Mesothelial cell of epicardium (in vitro differentiated cells): ENCODE measurements around the gene HSBP1L1. TPM values are rescaled to one million over a fixed set of nuclear protein-coding genes. Genes with fewer than 3 reads are reported as not detected.

ENCODE experiments used
- DNase-seq, 2 experiments: peaks; one replicate each; pipeline ENCODE4 v3.0.0; 2021; ENCODE audit warnings: low spot score in 2 of 2; ENCODE audit not compliant: unreplicated experiment in 2 of 2
- H3K27ac Mint-ChIP-seq: 2 replicates; pipeline ENCODE4 v1.8.0; 2021; ENCODE audit warnings: mixed read lengths
- H3K27me3 Mint-ChIP-seq: 2 replicates; pipeline ENCODE4 v1.8.0; 2021; ENCODE audit warnings: low read depth, mixed read lengths
- H3K36me3 Mint-ChIP-seq: 2 replicates; pipeline ENCODE4 v1.8.0; 2021; ENCODE audit warnings: mixed read lengths
- H3K4me1 Mint-ChIP-seq: 2 replicates; pipeline ENCODE4 v1.8.0; 2021; ENCODE audit warnings: mixed read lengths
- H3K4me3 Mint-ChIP-seq: 2 replicates; pipeline ENCODE4 v1.8.0; 2021; ENCODE audit warnings: mild to moderate bottlenecking, moderate library complexity, mixed read lengths
- H3K9me3 Mint-ChIP-seq: 2 replicates; pipeline ENCODE4 v1.8.0; 2021; ENCODE audit warnings: mixed read lengths
- total RNA-seq: library from RNA; stranded (reverse); gene quantifications from 3 replicates; pipeline ENCODE4 v1.2.1, GENCODE V29; 2021
- TF ChIP-seq, protein P1 (sequence below): fragments of 200-600 bp; sonication (generic); IDR thresholded peaks from one replicate; pipeline ENCODE4 v1.5.0; 2021; ENCODE audit warnings: antibody characterized with exemption; ENCODE audit not compliant: unreplicated experiment

The HSBP1L1 gene
- total RNA-seq, 1 donor from 2014 or later, result 35.4 TPM

DNA sequence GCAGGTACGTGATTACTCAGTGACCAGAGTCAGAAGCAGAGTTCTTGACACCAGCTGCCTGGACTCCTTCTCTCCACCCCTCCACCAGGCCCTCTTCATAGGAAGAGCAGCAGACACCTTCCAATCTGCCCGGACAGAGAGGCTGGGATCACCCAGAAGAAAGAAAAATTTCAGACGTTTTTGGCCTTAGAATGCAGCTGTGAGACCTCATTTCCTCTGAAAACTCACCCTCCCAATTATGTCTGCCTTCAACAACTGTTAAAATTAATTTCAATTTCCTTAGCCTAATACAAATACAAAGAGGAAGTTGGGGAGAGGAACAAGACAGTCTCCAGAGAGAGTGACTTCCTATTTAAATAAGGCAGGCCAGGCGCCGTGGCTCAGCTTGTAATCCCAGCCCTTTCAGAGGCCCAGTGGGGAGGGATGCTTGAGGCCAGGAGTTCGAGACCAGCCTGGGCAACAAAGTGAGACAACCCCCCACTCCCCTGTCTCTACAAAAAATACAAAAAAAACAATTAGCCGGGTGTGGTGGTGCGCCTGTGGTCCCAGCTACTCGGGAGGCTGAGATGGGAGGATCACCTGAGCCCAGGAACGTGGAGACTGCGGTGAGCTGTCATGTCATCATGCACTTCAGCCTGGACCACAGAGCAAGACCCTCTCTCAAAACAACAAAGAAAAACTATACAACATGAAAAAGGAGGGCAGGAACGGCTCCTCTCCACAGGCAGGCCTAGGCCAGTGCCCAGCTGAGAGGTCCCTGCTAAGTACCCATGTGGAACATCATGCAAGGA, 14.6 kb upstream of the HSBP1L1 start:
- H3K27ac Mint-ChIP-seq, result peak overlapping the region; percentile 21
- peaks cover 16% of the 10 kb centered on the region for H3K4me1 Mint-ChIP-seq
- H3K4me3 Mint-ChIP-seq, result peak overlapping the region; percentile 75
- no peak for DNase-seq
- peaks cover 3% of the 10 kb centered on the region for H3K36me3 Mint-ChIP-seq
- no peaks in the 10 kb centered on the region for H3K9me3 Mint-ChIP-seq
- TF ChIP-seq, protein P1, sequence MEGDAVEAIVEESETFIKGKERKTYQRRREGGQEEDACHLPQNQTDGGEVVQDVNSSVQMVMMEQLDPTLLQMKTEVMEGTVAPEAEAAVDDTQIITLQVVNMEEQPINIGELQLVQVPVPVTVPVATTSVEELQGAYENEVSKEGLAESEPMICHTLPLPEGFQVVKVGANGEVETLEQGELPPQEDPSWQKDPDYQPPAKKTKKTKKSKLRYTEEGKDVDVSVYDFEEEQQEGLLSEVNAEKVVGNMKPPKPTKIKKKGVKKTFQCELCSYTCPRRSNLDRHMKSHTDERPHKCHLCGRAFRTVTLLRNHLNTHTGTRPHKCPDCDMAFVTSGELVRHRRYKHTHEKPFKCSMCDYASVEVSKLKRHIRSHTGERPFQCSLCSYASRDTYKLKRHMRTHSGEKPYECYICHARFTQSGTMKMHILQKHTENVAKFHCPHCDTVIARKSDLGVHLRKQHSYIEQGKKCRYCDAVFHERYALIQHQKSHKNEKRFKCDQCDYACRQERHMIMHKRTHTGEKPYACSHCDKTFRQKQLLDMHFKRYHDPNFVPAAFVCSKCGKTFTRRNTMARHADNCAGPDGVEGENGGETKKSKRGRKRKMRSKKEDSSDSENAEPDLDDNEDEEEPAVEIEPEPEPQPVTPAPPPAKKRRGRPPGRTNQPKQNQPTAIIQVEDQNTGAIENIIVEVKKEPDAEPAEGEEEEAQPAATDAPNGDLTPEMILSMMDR, result no peak
- peaks cover 6% of the 10 kb centered on the region for H3K27me3 Mint-ChIP-seq

DNA sequence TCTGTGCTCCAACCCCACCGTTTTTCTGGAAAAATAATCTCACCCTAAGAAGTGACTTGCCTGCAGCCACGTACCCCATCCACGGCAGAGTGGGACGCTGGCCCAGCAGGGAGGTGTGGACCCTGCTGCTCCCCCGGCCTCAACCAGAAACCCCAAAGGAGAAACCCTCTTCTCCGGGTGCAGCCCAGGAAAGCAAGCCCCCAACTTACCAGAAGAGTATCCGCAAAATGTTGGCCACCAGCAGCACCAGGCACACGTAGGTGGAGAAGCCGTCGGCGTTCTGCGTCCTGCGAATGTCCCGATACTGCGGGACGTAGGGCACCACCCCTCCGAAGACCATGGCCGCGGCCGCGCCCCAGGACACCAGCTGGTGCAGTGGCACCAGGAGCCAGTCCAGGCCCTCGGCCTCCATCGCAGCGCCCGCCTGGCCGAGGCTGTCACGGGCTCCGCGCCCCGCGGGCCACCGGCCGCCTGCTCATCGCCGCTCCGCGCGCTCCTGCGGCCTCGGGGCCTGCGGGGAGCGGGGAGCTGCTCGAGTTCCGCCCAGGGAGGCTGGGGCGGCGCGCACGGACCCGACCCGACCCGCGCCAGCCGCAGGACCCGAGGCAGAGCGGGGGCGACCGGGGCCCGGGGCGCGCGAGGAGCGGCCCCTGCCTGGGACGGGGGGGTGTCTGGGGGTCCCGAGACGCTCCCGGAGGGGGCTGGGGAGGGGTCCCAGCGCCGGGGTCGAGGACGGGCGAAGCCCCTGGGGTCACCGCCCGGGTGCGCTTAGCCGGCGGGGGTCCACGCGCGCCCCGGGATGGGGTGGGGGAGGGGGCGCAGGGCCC, 13.7 kb upstream of the HSBP1L1 start:
- Mint-ChIP-seq H3K27ac (peak overlapping the region; percentile 71), H3K4me3 (peak overlapping the region; percentile 75), H3K36me3 (peaks cover 3% of the 10 kb centered on the region), H3K9me3 (no peaks in the 10 kb centered on the region), H3K27me3 (peaks cover 6% of the 10 kb centered on the region), H3K4me1 (peaks cover 16% of the 10 kb centered on the region)
- TF ChIP-seq, protein P1, result no peak
- DNase-seq, result no peak

DNA sequence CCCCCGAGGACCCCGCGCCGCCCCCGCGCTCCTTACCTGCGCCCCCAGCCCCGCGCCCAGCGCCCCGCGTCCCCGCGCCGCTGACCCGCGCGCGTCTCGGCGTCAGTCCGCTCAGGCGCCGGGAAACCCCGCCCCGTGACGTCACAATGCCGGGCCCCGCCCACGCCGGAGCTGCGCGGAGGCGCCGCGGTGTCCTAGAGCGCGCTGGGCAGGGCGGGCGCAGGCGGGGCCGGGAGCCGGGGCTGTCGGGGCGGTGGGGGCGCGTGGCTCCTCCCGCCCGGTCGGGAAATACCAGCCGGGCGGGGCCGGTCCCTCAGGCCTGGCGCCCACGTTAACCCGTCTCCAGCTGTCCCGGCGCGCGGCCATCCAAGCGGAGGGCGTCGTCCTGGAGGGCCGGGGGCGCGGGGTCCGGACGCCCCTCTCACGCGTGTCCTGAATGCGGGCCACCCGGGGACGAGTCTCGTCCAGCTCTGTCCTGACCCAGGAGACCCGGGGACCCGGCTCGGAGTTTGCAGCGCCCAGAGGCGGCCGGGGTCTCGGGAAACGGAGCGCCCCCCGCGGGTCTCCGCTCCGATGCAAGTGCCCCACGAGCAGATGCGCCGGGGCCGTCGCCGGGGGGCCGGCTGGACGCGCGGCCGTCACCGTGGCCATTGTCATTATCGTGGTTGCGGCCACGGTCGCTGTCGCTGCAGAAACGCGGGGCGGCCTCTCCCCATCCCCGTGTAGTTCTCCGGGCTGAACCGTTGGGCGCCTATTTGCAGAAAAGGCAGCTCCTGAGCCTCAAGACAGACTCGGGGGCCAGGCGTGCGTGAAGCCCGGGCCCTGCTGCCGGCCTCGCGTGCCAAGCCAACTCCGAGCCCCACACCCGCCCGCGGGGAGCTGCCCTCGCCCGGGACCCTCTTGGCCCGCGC, 12.6 kb upstream of the HSBP1L1 start, which contains the start of gene SLC66A2:
Gene SLC66A2 (minus strand): TSS at position 109 of the 911 bp plus-strand sequence. CDS start 727 bp downstream, outside the sequence.
- Mint-ChIP-seq H3K9me3 (no peaks in the 10 kb centered on the region), H3K27me3 (peaks cover 6% of the 10 kb centered on the region), H3K4me3 (peak within 1 kb of the TSS; percentile 75), H3K36me3 (peaks cover 3% of the 10 kb centered on the region), H3K27ac (peak within 1 kb of the TSS; percentile 71), H3K4me1 (peaks cover 16% of the 10 kb centered on the region)
- peak; percentile 90 to 98 for DNase-seq
- TF ChIP-seq, protein P1, result no peak

GRCh38 chr18:79952456-79952995, 11.9 kb upstream of the HSBP1L1 start:
- H3K27ac Mint-ChIP-seq, result no peak overlapping the region
- peaks cover 6% of the 10 kb centered on the region for H3K27me3 Mint-ChIP-seq
- TF ChIP-seq, protein P1, result no peak
- H3K36me3 Mint-ChIP-seq, result peaks cover 3% of the 10 kb centered on the region
- H3K9me3 Mint-ChIP-seq, result no peaks in the 10 kb centered on the region
- peak overlapping the region; percentile 48 for H3K4me3 Mint-ChIP-seq
- DNase-seq, result no peak
- H3K4me1 Mint-ChIP-seq, result peaks cover 13% of the 10 kb centered on the region
